Right kidney (tissue), 1 donor: Measurements from ENCODE around the gene RAB32.

Source experiments
- DNase-seq: peaks from one replicate; pipeline ENCODE4 v3.0.0-alpha.2; 2016

RAB32 gene

DNA sequence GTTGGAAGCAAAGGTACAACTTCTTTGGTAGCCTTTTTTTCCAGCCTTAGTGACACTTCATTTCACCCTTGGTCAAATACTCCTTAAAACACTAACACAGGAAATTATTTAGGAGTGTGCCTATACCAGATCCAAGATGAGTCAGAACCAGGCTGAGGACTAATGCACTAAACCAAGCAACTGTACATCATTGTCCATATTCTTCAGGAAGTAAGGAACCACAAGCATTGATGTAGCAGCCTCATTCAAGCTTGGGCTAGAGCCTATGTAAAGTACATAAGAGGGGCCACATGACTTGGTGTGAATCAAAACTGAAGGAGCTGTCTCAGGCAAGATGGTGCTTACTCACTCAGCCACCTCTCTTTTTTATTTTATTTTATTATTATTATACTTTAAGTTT is 34.4 kb downstream of the RAB32 start:
- DNase-seq = no peak

DNA sequence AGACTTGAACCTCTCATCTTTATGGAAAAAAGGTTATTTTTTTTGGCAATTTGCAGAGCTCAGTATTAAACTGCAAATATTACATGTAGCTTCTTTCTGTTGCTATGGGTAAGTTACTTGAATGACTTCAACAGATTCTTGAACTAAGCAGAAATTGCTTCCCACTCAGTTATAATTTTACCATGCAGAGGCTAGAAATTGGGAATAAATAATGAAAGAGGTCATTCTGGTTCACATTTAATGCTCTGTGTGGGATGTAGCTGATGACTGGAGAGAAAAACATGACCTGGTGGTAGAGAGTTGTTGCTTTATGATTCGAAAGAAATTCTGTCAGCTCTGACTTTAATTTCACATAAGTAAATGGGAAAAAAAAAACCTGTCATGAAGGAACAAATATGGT is 38.3 kb downstream of the RAB32 start:
- no peak for DNase-seq

DNA sequence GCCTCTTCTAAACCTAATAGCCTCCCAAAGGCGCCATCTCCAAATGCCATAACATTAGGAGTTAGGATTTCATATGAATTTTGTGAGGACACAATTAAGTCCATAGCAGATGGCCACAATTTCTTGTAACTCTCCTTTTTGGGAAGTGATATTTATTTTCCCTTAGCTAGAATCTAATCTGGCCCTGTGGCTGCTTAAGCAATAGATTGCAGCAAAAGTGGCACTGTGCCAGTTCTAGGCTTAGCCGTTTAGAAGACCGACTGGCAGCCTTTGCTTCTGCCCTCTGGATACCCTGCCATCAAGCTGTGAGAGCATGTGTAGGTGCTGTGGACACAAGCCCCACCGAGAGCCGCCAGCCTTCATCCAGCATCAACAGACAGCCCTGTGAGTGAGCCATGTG is 39.2 kb downstream of the RAB32 start:
- DNase-seq = no peak

GRCh38 chr6:146583966-146584365 is 40.3 kb downstream of the RAB32 start:
- no peak for DNase-seq

DNA sequence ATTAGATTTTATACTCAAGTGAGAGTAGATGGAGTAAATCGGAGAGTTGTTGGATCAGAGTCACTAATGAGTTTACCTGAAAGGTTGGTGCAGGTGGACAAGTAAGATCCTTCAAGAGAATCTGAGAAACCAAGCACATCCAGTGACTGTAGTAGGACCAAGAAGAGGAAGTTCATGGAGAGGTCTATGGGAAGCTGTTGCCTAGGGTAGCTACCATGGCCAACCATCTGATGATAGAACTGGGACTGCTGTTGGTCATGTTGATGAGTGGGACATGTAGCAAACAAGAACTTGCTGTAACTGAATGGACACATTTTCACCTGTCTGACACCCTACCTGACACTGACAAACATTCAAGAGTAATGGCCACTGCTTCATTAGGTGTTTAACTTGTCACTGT is 43.8 kb downstream of the RAB32 start:
- DNase-seq = no peak

DNA sequence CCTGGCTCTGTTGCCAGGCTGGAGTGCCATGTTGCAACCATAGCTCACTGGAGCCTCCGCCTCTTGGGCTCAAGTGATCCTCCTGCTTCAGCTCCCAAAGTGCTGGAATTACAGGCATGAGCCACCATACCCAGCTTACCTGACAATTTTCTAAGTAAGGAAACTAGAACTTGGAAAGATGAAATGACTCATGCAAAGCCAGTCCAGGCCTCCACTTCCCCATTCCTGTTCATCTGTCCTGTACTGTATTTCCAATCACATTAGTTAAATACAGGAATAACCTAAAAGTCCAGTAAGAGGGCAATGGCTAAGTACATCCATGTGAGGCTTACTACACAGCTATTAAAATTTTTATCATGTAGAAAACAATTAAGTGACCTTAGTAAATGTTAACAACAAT is 46.9 kb downstream of the RAB32 start:
- no peak for DNase-seq

GRCh38 chr6:146592451-146592850 is 48.8 kb downstream of the RAB32 start:
- no peak for DNase-seq

GRCh38 chr6:146593986-146594385 is 50.4 kb downstream of the RAB32 start:
- no peak for DNase-seq

DNA sequence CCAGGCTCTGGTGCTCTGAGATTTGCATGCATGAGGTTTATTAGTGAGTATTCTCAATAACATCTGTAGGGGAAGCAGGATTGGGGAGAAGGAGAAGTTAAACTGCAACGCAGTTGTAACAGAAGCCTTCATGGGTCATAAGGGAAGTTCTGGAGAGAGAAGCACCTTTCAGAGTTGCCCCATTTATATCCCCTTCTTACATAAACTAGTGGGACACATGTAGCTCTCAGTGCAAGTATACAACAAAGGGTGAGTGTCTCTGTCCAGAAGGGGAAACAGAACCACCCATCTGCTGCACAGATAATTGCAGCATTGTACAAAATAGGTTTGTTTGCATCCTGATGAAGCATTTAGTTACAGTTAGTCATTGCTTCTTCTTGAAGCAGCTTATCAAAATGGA is 50.9 kb downstream of the RAB32 start:
- no peak for DNase-seq

- no peak for DNase-seq
These were observed 52.5 kb downstream of the RAB32 start for GRCh38 chr6:146595972-146596731.

GRCh38 chr6:146598772-146599405 is 55.3 kb downstream of the RAB32 start, which contains the start of gene ADGB:
TSS of gene ADGB (plus strand) at chr6:146598972. CDS start at chr6:146599041, 69 bp downstream.
- peak; percentile 61 for DNase-seq

- no peak for DNase-seq
These were observed 57.7 kb downstream of the RAB32 start for GRCh38 chr6:146601352-146601751.

- DNase-seq = no peak
These were observed 58.9 kb downstream of the RAB32 start for GRCh38 chr6:146602526-146602925.
